Measurements from ENCODE around the gene GALP. TPM values are rescaled to one million over a fixed set of nuclear protein-coding genes. Genes with fewer than 3 reads are reported as not detected.

Gene GALP
- total RNA-seq, 1 experiment from 2014 or later: not detected

- H3K9me3 ChIP-seq (ENCODE audit: control insufficient read depth, low read depth, low read length): no peaks in the 10 kb centered on the region
- peaks cover 2% of the 10 kb centered on the region; the same call in 1 of the 2 replicates for H3K4me1 ChIP-seq (ENCODE audit: insufficient read depth, low read length)
- no peak overlapping the region for H3K27ac ChIP-seq (ENCODE audit: insufficient read length, low read depth, low read length)
- TF ChIP-seq CTCF (conservative IDR thresholded peaks at IDR 0.05): no peak
- no peak overlapping the region for H3K4ac ChIP-seq (ENCODE audit: low read depth, low read length)
- no peak overlapping the region for H2AFZ ChIP-seq (ENCODE audit: low read length)
- Mint-ChIP-seq H3K36me3 (ENCODE audit: insufficient read depth in 1 of 3, low read depth in 3 of 3) (peaks cover 17 to 38% (median 34%) of the 10 kb centered on the region in 3 experiments), H3K4me3 (no peak overlapping the region), H3K4me1 (peaks cover 18 to 21% of the 10 kb centered on the region in 2 experiments), H3K27ac (no peak overlapping the region; a peak in 1 of 7 replicates), H3K27me3 (ENCODE audit: low read depth) (no peaks in the 10 kb centered on the region), H3K9me3 (no peaks in the 10 kb centered on the region; a peak in 1 of 5 replicates)
- no peak overlapping the region for H4K8ac ChIP-seq (replicated peaks; ENCODE audit: insufficient read length, low read depth, low read length)
- no peak overlapping the region for H3K23ac ChIP-seq (ENCODE audit: insufficient read length, low read depth, low read length)
- WGBS (ENCODE audit: extremely low coverage, insufficient read length, low lambda C conversion rate): no CpG with 5 or more reads among the region's 5 CpGs
- H2BK120ac ChIP-seq (ENCODE audit: low read depth, low read length, poor library complexity, severe bottlenecking): no peak overlapping the region
- no peak overlapping the region for H4K5ac ChIP-seq (ENCODE audit: insufficient read length, low read depth, low read length)
- H3K23me2 ChIP-seq (ENCODE audit: insufficient read length, low read depth, low read length, poor library complexity, severe bottlenecking): no peaks in the 10 kb centered on the region
- no peak overlapping the region for H2BK5ac ChIP-seq (ENCODE audit: insufficient read length, low read length)
- no peaks in the 10 kb centered on the region for H3K79me1 ChIP-seq (ENCODE audit: insufficient read depth, low read depth, low read length, poor library complexity, severe bottlenecking)
- no peak overlapping the region for H2BK20ac ChIP-seq (ENCODE audit: low read depth, low read length, poor library complexity, severe bottlenecking)
- no peak for DNase-seq
- H4K91ac ChIP-seq (ENCODE audit: insufficient read length, low read depth, low read length): no peak overlapping the region
- no peak overlapping the region for H3K18ac ChIP-seq (ENCODE audit: insufficient read length, low read depth, low read length)
- H2AK5ac ChIP-seq (ENCODE audit: insufficient read length, low read length): no peak overlapping the region
- H3K4me2 ChIP-seq (ENCODE audit: insufficient read depth, insufficient read length, low read length): no peak overlapping the region
- H3K79me2 ChIP-seq (ENCODE audit: insufficient read depth, low read length): peaks cover 3% of the 10 kb centered on the region; the same call in 1 of the 2 replicates
- peaks cover 6% of the 10 kb centered on the region for H4K20me1 ChIP-seq (ENCODE audit: control insufficient read depth, insufficient read depth, insufficient read length)
- H2BK15ac ChIP-seq (ENCODE audit: low read depth, low read length): no peak overlapping the region
- H3T11ph ChIP-seq (ENCODE audit: low read length): no peak overlapping the region
- no peak overlapping the region for H3K56ac ChIP-seq (ENCODE audit: insufficient read length, low read depth, low read length)
- no peaks in the 10 kb centered on the region for H3K27me3 ChIP-seq (ENCODE audit: insufficient read depth, low read length)
- H3K9ac ChIP-seq (ENCODE audit: extremely low read depth, insufficient read length, low read length): no peak overlapping the region
- H3K14ac ChIP-seq (ENCODE audit: insufficient read depth, low read length): no peak overlapping the region
- H2BK12ac ChIP-seq (ENCODE audit: insufficient read length, low read depth, low read length): no peak overlapping the region
Measured at GRCh38 chr19:56149656-56150038, 26.2 kb upstream of the GALP start.

Data from H9 (cell line).